Measurements from ENCODE around the gene TTC24.

TTC24 gene

DNA sequence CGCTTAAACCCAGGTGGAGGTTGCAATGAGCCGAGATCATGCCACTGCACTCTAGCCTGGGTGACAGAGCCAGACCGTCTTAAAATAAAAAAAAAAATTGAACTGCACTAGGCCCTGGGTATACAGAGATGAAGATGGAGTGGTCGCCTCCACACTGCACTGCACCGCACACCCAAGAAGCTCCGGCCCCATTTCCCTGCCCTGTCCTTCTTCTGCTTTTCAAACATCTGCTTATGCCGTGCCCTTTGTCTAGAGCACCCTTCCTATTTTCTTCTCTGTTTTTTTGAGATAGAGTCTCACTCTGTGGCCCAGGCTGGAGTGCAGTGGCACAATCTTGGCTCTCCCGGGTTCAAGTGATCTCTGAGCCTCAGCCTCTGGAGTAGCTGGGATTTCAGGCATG lies 24.6 kb upstream of the TTC24 start:
- no peak for DNase-seq (ENCODE audit: low spot score)

DNA sequence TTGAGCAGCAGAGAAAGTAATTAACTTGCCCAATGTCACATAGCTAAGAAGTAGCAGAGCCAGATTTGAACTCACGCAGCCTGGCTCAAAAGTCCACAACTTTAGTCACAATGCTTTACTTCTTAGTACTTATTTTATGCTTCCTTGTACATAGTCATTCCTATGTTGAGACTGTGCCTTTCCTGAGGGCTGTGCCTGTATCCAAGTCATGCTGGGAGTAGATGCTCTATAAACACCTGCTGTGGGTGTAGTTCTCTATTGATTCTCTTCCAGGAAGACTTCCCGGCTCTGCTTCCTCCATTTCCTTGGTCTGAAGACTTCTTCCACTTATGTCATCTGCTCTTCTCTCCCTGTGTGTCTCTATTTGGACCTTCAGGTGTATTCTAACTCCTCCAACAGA lies 23.8 kb upstream of the TTC24 start:
- no peak for DNase-seq (ENCODE audit: low spot score)

DNA sequence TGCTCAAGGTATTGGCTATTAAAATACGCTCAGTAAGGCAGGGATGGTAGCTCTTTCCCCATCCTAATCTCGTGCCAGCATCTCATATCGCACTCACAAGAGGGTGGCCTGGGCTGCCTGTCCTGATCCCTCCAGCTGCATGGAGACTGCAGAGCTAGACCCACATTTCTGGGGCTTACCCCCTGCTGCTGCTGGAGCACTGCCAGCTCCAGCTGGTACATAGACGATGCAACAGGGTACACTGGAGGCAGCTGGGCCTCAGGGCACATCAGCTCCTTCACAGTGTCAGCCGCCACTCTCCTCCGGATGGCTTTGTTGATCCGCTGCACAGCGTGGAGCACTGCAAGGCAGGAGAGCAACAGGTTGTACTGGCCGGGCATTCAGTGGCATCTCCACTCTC lies 23.2 kb upstream of the TTC24 start:
- no peak for DNase-seq (ENCODE audit: low spot score)

DNA sequence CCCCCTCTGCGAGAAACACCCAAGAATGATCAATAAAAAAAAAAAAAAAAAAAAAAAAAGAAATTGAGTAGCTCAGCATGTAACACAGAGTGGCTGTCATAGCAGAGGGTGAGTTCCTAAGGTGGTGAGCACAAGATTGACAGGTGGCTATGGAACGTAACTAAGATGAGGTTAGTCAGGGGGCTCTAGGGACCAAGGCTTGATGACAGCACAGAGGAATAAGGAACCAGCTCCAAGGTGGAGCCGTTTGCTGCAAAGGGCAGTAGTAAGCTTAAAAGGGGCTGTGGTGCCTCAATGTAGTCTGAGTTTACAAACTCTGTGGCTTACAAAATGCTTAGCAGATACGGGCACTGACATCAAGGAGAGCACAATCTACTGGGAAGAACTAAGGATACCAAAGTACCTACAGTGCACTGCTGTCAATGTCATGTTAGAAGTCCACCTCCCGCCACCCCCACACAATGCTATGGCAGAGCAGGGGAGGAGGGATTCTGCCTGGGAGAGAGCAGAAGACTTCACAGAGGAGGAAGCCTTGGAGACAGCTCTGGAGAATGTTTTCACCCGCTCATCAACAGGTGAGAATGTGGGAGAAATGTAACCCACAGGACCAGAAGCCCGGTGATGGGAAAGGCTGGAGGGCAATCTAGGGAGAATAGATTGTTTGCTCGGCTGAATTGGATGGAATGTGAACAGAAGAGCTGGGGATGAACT lies 20.3 kb upstream of the TTC24 start:
- no peak for DNase-seq (ENCODE audit: low spot score)

DNA sequence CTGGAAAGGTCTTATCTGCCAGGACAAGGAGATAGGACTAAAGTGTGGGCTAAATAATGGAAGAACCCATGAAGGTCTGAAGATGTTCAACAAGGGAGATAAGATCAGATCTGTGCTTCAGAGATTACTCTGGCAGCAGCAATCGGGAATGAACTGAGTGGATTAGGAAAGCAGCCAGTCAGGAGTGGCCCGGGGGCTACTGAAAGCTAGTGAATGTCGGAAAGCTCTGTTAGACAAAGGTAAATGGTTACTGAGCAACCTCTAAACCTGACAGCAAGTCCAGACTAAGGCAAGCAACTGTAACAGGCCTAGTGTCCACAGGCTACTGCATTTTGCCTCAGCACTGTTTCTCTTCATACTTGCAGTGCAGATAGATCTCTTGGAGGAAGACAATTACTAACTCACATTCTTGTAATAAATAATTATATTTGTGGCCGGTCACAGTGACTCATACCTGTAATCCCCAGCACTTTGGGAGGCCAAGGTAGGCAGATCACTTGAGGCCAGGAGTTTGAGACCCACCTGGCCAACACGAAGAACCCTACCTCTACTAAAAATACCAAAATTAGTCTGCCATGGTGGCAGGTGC lies 19.6 kb upstream of the TTC24 start:
- no peak for DNase-seq (ENCODE audit: low spot score)

DNA sequence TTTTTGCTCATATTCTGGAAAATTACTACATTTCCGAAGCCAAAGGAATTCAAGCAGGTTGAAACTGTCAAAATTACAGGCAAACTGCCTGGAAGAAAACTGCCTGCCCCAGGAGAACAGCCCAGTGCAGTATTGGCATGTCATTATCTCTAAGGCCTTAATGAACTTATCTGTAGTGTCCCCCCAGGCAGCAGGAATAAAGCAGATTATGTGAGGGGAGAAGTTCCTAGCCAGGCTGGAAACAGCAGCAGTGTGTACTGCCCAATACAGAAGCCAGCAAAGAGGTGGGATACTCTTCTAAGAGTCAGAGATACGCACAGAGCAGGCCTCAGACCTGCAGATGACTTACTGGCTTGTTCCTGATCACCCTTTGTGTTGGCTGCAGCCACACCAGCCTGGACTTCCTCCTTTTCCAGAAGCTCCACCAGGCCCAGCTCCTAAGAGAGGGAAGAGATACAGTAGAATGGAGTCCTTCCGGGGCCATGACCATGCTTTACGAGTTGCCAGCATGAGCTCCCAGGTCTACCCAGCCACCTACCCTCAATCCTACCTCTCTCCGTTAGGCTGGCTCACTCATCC lies 18.8 kb upstream of the TTC24 start:
- DNase-seq (ENCODE audit: low spot score) = no peak

DNA sequence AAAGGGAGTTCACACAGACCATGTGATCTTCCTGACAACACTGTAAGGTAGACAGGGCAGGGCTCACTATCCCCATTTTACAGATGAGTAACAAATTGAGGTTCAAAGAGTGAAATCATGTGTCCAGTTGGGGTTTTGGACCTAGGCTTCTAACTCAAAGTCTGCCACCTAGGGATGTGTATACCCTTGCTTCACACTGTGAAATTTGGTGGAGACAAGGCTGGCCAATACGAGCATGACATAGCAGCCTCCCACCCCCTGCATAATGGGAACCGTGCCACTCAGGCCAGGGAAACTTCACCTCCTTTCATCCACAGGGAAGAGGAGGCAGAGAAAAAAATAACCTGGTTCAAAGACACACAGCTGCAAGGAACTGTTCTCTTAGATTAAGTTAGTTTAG lies 14.0 kb upstream of the TTC24 start:
- DNase-seq (ENCODE audit: low spot score) = no peak

DNA sequence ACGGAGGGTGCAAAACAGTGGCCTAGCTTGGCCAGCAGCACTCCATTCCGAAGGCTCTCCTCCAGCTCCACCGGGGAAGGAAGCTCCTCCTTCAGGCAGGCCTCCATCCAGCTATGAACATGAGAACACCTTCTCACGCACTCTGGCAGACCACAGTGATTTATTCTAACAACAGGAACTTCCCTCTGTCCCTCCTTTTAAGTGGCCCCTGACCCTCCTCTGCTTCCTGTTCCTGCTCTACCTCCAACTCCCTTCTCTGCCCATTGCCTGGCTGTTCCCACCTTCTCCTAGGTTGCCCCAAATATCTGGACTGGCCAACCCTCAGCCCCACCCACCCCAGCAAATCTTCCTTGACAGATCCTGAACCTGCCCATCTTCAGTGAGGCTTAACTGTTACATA lies 13.1 kb upstream of the TTC24 start:
- DNase-seq (ENCODE audit: low spot score) = no peak

DNA sequence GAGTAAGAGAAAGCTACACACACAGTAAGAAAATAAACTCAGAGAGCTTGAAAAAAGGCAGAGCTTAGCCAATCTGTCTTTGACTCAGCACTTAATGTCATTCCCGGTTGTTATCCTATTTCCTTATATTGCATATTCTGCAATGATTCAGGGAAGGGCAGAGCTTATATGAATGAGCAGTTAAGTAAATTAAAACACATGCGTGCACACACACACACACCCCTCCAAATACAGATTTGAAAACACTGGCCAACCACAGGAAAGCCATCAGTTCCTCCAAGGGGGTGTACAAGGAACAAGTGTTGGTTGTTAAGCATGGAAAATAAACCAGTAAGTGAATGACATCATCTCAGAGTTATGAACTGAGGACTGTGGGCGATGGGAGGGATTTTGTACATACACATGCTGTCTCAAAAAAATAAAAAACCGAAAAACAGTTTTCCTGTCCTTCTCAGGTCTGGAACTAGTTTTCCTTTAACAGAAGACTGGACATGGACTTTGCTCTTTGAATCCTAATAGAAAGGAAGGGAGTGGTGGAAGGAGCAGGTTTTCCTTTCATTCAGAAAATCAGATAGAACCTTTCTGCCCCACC lies 8.2 kb upstream of the TTC24 start:
- DNase-seq (ENCODE audit: low spot score) = no peak

DNA sequence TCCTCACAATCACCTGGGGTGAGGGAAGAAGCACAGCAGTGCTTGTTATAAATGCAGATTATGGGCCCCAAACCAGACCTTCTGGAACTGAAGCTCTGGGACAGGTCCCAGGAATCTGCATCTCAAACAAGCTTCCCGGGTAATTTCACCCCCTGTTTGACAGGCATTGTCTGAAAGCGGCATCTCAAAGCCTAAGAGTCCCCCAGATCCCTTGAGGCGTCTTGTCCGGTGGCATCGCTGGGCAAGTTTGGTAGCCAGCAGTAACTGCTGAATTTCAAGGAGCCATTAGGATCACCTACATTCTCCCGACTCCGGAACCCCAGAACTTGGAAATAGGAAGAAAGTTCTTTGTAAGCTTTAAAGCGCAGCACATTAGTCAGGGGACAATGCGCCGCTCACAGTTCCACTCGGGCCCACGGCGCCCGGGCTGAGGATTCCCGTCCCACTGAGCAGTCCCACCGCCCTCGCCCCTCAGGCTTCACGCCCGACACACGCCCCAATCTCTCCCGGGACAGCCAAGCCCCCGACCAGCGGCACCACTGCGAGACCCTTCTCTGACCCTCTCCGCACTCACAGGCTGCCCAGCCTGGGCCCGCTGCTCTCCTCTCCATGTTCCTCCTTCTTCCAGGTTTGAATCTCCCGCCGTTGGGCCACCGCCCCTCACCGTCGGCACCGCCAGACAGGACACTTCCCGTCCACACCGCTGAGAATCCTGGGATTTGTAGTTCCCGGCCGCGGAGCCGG lies 7.4 kb upstream of the TTC24 start, which contains the start of gene IQGAP3:
Gene IQGAP3, minus strand, starts transcription at position 647 of the 744 bp plus-strand sequence. Its CDS starts 36 bp downstream, at position 611.
- DNase-seq (ENCODE audit: low spot score) = peak; percentile 76

DNA sequence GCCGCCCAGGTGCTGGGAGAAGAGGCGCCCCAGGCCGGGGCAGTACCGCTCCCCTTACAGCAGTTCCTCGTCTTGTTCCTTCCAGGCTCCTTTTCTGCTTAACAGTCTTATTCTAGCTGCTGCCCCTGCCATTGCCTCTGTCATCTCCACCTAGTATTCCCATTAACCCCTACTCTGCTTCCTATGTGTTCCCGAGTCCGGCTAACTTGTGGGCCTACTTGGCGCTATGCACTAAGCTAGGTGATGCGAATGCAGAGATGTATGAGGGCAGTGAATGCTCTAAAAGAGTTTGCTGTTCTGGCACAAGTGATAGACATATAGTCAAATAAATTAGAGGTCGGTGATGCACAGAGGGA lies 6.9 kb upstream of the TTC24 start:
- no peak for DNase-seq (ENCODE audit: low spot score)

DNA sequence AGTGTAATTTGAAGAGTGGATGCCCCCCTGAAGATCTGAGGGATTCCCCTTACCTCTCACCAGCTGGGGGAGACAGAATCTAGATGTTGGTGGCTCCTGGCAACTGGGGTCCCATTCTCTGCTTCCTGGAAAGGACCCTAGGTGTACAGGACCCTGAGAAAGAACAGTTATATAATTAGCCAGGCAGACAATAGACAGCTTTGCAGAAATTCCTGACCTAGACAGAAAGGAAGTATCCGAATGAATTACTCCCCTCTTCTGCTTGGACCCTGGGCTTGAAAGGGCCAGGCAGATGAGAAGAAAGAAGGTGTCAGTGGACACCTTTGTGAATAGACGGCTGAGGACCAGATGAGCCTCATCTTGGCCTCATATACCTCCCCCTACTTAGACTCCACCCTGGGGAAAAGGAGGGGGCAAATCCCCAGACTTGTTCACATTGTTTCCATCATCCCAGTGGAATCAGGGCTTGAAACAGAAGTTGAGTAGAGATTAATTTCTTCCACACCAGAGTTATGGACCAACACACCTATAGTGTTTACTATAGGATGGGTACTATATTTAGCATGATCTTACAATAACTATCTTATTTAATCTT lies 5.4 kb upstream of the TTC24 start:
- no peak for DNase-seq (ENCODE audit: low spot score)

DNA sequence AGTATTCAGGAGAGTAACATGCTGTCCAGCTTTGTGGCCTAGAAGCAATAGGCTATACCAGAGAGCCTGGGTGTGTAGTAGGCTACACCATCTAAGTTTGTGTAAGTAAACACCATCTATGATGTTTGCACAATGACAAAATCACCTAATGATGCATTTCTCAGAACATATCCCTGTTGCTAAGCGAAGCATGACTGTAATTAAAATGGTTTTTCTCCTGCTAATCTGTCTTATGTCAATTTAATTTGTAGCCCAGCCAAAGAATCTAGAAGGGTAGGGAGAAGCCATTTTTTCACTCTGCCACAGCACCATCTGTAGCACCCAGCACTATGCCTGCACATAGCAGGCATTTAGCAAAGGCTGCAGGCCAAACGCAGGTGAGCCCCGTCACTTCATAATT lies 2.0 kb upstream of the TTC24 start:
- no peak for DNase-seq (ENCODE audit: low spot score)

DNA sequence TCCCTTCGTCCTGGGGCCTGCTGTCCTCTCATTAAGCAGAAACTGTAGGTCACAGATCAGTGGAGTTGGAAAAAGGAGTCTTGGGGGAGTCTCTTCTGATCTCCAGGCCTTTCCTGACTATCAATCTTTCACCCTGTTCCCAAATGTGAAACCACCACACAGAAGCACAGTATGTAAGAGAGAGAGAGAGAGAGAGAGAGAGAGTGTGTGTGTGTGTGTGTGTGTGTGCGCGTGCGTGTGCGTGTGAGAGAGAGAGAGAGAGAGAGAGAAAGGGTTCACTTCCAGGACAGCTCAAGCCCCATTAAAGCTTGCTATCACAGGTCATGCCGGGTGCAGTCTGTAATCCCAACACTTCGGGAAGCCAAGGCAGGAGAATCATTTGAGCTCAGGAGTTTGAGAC lies 1.5 kb upstream of the TTC24 start:
- no peak for DNase-seq (ENCODE audit: low spot score)

DNA sequence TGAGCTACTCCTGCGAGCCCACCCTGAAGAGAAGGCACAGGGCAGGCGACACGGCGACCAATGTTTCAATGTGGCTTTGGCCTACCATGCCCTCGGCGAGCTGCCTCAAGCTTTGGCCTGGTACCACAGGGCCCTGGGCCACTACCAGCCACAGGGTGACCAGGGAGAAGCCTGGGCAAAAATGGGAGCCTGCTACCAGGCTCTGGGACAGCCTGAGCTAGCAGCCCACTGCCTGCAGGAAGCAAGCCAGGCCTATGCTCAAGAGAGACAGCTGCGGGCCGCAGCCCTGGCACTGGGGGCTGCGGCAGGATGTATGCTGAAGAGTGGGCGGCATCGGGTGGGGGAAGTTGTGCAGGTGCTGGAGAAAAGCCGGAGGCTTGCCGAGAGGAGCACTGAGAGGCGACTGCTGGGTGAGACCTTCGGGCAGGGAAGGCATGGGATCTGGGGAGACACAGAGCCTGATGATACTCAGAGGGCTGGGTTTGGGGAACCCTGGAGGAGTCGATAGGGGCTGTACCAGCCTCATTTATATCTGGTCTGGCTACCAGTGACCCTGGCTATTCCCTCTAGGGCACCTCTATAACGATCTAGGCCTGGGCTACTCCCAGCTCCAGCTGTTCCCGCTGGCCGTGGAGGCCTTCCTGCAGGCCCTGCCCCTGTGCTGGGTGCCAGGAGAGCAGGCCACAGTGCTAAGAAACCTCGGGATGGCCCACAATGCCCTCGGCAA lies 2.3 kb downstream of the TTC24 start:
- no peak for DNase-seq (ENCODE audit: low spot score)

DNA sequence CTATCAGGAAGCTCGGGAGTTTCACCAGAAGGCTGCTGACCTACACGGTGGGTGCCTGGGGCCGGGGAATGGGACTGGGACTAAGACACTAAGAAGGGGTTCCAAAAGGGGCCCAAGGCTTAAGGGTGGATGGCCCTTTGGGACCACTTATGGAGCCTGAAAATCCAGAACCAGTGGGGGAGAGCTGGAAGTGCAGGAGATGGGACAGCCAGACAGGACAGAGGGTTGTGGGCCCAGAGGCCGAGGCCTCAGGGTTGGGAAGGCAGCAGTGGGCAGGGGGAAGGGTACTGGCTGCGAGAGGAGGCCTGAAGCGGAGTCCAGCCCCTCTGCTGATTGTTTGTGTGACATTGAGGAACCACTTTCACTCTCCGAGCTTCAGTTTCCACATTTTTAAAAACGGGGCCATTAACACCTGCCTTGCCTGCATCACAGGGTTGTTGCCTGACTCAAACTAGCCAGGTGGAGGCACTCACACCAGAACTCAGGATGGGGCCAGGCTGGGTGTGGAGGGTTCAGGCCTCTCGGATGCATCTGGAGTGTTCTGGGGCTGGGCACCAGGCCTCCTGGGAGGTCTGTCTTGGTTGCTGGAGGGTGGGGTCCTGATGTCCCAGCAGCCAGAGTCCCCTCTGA lies 3.0 kb downstream of the TTC24 start:
- DNase-seq (ENCODE audit: low spot score) = no peak

DNA sequence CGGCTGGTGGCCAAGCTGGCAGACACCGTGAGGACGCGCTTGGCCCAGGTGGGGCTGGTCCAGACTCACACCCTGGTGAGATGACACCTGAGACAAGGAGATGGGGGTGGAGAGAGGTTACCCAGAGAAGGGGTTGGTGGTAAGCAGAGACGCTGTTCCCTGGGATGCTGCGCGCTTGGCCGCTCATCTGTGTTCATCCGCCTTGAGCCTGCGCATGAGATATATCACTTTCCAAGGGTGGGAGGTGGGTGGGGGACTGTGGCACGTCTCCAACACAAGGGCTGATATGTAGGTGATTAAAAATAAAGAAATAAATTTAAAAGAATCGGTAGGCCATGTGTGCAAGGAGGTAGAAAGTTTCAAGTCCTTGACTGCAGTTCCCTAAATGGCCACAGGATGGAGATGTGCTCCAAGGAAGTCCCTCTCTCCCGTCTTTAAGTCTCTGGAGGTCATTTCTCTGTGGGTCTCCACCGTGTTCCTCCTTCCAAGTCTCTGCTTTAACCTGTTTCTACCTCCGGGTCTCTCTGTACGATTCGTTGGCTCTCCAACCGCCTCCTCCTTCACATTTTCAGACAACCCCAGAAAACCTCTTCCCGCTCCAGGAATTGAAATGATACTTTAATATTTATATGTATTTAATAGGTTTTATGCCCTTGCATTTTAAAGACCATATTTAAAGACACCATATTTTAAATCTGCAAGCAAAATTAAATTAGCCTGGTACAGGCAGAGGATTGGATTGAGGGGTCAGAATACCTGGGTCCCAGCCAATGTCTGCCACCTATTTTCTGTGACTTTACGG lies 4.5 kb downstream of the TTC24 start:
- DNase-seq (ENCODE audit: low spot score) = peak; percentile 73

DNA sequence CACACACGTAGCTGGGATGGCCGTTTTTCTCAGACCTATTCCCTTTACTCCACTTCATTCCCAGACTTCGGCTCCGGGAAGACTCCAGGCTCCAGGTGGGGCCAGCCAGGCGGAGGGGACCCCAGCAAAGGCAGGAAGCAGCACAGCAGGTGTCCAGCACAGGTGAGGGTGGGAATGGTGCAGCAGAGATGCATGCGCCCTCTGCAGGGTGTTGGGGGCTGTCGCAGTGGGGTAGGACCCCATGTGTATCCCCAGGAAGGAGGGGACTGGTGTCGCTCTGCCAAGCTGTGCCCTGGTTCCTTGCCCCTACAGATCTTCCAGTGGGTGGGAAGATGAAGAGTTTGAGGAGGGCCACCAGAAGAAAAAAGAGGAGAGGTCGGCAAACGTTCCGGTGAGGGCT lies 5.3 kb downstream of the TTC24 start:
- no peak for DNase-seq (ENCODE audit: low spot score)

DNA sequence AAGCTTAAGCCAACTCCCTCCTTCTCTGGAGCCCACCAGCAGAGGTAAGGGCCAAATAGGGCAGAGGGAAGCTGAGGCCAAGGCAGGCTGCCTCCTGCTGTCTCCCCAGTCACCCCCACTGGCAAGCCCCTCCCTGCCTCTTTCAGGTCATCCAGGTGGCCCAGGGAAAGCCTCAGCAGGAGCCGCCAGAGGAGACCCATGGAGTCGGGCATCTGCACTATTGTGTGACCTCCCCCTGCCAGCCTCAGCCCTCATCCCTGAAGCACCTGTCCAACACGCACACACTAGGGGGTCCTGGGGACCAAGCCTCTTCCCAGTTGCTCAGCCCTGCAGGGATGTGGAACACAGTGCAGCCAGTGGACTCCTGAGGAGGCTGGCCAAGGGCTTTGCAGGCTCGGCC lies 6.8 kb downstream of the TTC24 start:
- DNase-seq (ENCODE audit: low spot score) = no peak

DNA sequence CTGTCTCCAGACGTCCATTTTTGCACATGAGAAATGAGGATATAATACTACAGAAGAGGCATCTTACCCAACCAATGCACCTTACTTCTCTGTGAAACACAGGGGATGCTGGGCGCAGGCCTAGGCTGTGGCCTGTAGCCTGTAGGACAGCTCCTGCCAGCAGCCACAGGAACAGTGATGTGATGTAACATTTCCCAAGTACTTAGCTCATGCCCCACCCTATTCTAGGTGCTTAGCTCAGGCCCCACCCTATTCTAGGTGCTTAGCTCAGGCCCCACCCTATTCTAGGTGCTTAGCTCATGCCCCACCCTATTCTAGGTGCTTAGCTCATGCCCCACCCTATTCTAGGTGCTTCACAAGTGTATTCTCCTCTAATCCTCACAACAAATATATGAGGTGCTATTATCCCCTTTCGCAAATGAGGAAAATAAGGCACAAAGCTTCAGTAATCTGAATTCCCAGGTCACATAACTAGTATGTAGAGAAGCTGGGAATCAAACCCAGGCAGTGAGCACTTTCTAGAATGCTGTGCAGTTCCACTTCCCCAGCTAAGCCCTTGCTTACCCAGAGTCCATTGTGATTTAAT lies 7.5 kb downstream of the TTC24 start:
- DNase-seq (ENCODE audit: low spot score) = no peak
